Immature natural killer cell (primary cell): ENCODE results near the gene FAM20C. TPM values are rescaled to one million over a fixed set of nuclear protein-coding genes. Genes with fewer than 3 reads are reported as not detected.
A peak's percentile ranks its signal among the peaks of the same experiment; 100 is the strongest.

ENCODE experiments used
- DNase-seq, 3 donors: peaks; one replicate each; pipeline ENCODE4 v3.0.0; 2022; ENCODE audit warnings: mixed read lengths in 1 of 3
- H3K27ac Mint-ChIP-seq, 6 donors: one replicate each; pipeline ENCODE4 v1.8.0; 2020; ENCODE audit warnings: mixed read lengths in 6 of 6, mild to moderate bottlenecking in 5 of 6, inconsistent platforms in 4 of 6, moderate library complexity in 3 of 6
- H3K27me3 Mint-ChIP-seq, 3 donors: one replicate each; pipeline ENCODE4 v1.8.0; 2020 to 2021; ENCODE audit warnings: low read depth in 3 of 3, mild to moderate bottlenecking in 3 of 3, mixed read lengths in 3 of 3, moderate library complexity in 3 of 3, inconsistent platforms in 1 of 3
- H3K36me3 Mint-ChIP-seq, 3 donors: one replicate each; pipeline ENCODE4 v1.8.0; 2020; ENCODE audit warnings: mixed read lengths in 3 of 3, inconsistent platforms in 2 of 3, mild to moderate bottlenecking in 2 of 3
- H3K4me1 Mint-ChIP-seq, 2 donors: one replicate each; pipeline ENCODE4 v1.8.0; 2020; ENCODE audit warnings: inconsistent platforms in 2 of 2, mild to moderate bottlenecking in 2 of 2, mixed read lengths in 2 of 2, moderate library complexity in 1 of 2
- H3K4me3 Mint-ChIP-seq, 5 donors: one replicate each; pipeline ENCODE4 v1.8.0; 2020; ENCODE audit warnings: mild to moderate bottlenecking in 5 of 5, mixed read lengths in 5 of 5, inconsistent platforms in 3 of 5, moderate library complexity in 3 of 5
- H3K9me3 Mint-ChIP-seq, 6 donors: one replicate each; pipeline ENCODE4 v1.8.0; 2020; ENCODE audit warnings: mild to moderate bottlenecking in 6 of 6, mixed read lengths in 6 of 6, inconsistent platforms in 4 of 6, moderate library complexity in 3 of 6
- polyA plus RNA-seq, 3 donors: library from polyadenylated mRNA; unstranded; fragments of 300-500 nt; fragmentation: Illumina TruSeq; gene quantifications; one replicate each; pipeline ENCODE4 v1.2.3, GENCODE V29; 2021

Gene FAM20C
- polyA plus RNA-seq, 3 donors from 2014 or later: not detected

DNA sequence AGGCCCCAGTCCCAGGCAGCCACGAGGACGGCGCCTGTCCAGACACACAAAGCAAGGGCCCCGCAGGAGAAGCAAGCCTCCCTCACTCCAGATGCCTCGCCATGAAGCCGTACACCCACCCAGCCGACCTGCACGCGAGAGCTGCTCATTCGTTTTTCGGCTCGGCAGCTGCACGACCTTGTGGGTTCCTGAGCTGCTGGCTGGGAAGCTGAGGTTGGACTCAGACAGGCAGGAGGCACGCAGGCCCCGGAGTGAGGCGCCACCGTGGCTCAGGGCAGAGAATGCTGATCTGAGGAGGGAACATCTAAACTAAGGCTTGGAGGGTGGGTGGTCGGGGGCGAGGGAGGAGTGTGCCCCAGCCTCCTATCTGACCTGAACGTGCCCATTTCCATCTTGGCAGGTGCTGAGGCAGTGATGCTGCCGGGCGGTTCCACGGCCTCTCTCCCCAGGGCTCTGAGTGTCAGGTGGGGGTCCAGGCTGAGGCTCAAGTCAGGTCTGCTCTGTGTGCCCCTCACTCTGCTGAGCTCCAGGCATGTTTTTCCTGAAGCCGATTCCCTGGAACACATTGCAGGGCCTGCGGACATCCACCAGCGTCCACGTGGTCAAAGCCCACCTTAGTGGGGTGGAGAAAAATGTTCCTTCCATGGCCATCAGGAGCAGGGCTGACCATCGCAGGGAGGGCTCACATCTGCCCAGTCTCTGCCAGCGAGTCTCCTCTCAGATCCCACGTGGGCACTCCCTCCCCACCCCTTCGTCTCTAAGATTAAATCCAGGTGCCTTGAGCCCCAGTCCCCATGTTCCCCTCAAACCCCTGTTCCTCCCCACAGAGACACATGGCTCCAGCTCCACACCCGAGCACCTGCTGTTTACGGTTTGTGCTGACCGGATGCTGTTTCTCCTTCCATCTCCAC is 28.1 kb upstream of the FAM20C start:
- H3K27me3 Mint-ChIP-seq: peaks cover 1 to 3% (median 3%) of the 10 kb centered on the region in 3 donors
- no peaks in the 10 kb centered on the region for H3K9me3 Mint-ChIP-seq
- no peak overlapping the region for H3K4me3 Mint-ChIP-seq
- H3K4me1 Mint-ChIP-seq: no peaks in the 10 kb centered on the region
- no peak for DNase-seq
- H3K36me3 Mint-ChIP-seq: no peaks in the 10 kb centered on the region
- H3K27ac Mint-ChIP-seq: no peak overlapping the region

DNA sequence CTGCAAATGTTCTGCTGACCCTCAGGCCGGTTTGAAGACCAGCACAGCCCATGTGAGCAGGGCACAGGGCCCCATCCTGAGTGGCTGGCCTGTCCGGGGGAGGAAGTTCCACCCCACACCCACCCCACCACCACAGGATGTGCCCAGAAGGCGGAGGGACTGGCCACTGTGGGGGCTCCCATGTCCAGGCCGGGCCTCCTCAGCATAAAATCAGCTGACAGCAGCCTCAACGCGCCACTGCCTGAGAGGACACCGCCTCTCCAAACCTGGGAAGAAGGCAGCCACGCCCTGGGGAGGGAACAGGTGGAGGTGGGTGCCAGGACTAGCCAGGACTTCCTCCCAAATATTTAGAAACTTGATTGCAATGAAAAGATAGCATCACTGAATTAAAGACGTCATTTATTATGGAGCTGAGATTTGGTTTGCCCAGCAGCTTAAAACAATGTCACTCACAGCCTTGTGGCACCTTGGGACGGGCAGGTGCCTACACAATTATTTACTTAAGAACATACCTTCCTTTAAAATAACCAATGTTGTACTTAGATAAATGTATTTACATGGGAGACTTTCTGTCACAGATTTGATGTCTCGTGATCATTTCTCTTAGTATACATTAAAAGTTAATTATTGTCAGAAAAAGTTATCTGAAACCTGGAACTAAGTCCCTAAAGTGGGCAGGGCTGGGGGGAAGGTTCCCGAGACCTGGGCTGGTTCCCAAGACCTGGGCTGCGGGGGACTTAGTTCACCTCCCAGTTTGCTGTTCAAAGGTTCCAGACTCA is 27.3 kb upstream of the FAM20C start:
- Mint-ChIP-seq H3K9me3 (no peaks in the 10 kb centered on the region), H3K4me3 (no peak overlapping the region), H3K27me3 (peaks cover 3% of the 10 kb centered on the region in 3 donors), H3K4me1 (no peaks in the 10 kb centered on the region), H3K36me3 (no peaks in the 10 kb centered on the region), H3K27ac (no peak overlapping the region)
- no peak for DNase-seq

DNA sequence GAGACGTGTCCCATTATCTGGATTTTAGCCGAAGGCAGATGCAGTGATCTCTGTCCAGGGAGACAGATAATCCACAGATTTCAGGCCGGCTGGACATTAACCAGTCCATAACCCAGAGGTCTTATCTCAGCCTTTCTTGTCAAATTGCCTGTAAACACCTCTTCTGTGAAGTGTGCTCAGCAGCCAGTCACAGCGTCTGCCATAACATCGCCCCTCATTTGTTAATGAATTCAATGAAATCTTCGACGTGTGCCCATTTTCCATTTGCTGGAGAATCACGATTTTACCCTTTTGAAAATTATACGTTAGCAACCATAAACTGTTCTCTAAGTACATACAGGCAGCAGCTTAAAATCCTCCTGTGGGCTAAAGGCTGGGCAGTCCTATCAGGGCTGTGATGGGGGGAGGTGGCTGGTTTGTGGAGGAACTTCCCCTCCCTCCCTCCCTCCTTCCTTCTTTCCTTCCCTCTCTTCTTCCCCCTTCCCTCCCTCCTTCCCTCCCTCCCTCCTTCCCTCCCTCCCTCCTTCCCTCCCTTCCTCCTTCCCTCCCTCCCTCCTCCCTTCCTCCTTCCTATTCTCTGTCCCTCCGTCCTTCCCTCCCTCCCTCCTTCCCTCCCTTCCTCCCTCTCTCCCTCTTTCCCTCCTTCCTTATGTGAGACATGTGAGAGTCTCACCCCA is 26.6 kb upstream of the FAM20C start:
- Mint-ChIP-seq H3K27me3 (peaks cover 3% of the 10 kb centered on the region in 3 donors), H3K9me3 (no peaks in the 10 kb centered on the region), H3K4me1 (no peaks in the 10 kb centered on the region), H3K36me3 (no peaks in the 10 kb centered on the region), H3K27ac (no peak overlapping the region), H3K4me3 (no peak overlapping the region)
- DNase-seq: no peak

DNA sequence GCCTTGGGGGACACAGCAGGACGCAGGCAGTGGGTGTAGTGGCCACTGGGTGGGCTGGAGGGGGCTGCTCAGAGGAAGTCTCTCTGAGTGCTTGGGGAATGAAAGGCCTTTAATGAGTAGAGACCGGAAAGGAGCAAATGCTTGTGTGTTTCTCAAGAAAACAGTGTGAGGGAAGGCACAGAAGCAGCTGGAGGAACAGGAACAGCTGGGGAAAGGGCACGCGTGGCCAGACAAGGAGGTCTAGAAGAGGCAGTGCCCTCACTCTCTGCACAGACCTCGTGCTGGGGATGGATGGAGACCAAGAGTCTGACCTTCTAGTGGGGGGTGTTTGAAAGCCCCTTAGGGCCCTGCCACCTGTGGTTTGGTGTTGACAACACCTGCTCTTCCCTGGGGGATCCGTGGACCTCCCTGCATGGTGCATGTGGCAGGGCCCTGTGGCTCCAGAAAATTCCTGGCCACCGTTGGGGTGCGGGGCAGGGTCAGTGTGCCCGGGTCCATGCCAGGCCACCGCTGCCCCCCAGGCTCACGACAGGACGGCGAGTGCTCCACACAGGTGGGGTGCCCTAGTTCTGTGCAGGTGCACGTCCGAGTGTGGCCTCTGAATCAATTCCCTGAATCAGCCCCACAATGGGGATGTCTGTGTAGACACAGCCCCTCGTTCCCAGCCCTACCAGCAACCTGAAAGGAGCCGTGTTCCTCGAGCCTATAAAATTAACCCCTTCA is 25.9 kb upstream of the FAM20C start:
- H3K27ac Mint-ChIP-seq: no peak overlapping the region

DNA sequence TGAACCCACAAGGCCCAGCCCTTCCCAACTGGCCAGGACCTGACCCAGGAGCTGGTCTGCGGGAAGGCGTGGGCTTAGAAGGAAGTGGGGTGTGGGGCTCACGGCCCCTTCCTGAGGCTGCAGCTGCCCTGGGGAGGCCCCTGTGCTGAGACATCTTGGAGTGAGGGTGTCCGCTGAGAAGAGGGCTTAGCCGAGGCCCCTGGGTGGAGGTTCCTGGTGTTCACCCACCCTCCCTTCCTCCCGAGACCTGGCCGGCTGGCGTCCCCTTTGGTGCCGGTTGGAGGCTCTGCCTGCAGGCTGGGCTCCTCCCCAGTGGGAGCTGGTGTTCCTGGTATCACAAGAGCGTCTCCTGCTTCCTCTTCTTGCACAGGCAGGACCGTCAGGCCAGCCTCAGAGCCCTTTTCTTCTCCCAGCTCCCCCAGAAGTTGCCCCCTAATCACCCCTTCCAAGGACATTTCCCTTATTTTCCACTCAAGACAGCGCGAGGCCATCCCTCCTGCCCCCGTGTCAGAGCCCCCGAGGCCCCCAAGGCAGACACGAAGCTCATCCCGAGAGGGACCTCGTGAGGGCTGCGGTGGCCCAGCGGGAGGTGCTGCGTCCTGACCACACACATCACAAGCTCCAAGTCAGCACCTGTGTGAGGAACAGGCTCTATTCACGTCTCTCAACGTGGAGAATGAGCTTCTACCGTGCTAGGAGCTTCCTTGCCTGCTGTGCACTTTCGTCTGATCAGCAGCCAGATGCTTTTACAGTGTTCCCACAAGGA is 25.1 kb upstream of the FAM20C start:
- no peaks in the 10 kb centered on the region for H3K4me1 Mint-ChIP-seq
- no peaks in the 10 kb centered on the region for H3K9me3 Mint-ChIP-seq
- H3K27ac Mint-ChIP-seq: no peak overlapping the region
- H3K27me3 Mint-ChIP-seq: peaks cover 3% of the 10 kb centered on the region in 3 donors
- H3K36me3 Mint-ChIP-seq: no peaks in the 10 kb centered on the region
- H3K4me3 Mint-ChIP-seq: no peak overlapping the region
- DNase-seq: no peak

More for the DNA sequence above, 25.9 kb upstream of the FAM20C start:
- H3K27me3 Mint-ChIP-seq: peaks cover 3% of the 10 kb centered on the region in 3 donors
- DNase-seq: no peak
- H3K36me3 Mint-ChIP-seq: no peaks in the 10 kb centered on the region
- H3K9me3 Mint-ChIP-seq: no peaks in the 10 kb centered on the region
- H3K4me1 Mint-ChIP-seq: no peaks in the 10 kb centered on the region
- H3K4me3 Mint-ChIP-seq: no peak overlapping the region

DNA sequence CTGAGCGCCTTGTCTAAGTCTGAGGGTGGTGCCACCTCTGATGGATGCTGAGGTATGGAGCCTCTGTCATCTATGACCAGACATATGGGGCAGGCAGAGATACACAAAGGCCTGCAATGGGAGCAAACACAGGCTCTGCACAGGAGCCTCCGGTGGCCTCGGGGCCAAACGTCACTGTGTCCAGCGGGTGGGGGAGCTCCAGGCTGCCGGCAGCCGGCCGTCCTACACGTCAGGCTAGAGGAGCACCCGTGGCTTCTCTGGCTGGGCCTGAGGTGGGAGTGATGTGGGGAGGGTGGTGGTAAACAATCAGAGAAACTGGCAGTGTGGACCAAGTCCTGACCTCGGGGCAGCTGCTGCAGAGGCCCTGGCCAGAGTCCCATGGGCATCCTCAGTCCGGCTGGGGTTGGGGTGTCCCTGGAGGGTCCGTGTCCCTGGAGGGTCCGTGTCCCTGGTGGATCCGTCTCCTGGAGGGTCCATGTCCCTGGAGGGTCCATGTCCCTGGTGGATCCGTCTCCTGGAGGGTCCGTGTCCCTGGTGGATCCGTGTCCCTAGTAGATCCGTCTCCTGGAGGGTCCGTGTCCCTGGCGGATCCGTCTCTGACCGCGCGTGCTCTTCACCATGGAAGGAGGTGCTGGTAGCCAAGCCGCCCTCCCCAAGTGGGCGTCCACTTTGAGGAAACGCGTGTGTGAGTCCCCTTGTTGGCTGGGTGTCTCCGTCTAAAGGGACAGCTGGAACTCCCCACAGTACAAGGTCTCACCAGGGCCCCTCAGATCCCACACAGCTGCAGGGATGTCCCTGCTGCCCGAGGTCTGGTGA is 24.2 kb upstream of the FAM20C start:
- Mint-ChIP-seq H3K4me3 (no peak overlapping the region), H3K27ac (no peak overlapping the region), H3K4me1 (no peaks in the 10 kb centered on the region), H3K36me3 (no peaks in the 10 kb centered on the region), H3K27me3 (peaks cover 2 to 3% (median 2%) of the 10 kb centered on the region in 3 donors), H3K9me3 (no peaks in the 10 kb centered on the region)
- no peak for DNase-seq

DNA sequence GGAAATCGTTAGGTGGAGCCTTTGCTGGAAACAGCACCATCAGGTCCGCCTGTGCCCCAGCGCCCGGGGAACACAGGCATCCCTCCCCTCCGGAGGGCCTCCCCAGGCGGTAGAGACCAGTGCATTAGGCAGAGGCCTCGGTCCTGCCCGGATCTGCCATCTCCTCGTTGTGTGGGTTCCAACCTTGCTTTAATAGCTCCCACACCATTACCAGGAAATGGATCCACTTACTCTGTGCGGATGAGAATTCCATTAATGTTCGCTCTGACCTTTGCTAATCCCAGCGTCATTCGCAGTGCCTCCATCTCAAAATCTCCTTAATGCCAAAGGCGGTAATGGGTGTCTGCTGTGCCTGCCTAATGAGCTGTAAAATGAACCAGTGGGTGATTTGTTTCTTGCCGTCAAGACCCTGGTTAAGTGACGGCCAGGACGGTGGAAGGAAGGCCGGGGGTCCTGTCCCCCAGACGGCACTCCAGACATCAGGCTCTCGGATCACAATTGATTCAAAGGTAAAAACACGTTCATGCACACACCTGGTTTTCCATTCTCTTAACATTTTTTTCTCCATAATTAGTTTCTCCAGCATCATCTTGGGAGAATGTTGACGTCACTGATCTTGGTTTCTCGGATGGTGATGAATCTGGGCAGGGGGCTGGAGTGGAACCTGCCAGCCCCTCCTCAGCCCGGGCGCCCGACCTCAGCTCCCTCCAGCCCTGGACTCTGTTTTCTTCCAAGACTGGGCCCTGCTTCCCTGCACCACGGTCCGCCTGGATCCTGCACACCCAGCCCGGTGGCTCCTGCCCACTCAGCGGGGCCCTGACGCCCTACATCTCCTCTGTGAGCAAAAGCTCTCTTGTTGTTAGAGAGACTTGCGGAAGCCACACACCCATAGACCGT is 22.8 kb upstream of the FAM20C start:
- Mint-ChIP-seq H3K27me3 (peaks cover 2 to 3% (median 2%) of the 10 kb centered on the region in 3 donors), H3K4me3 (no peak overlapping the region), H3K27ac (peak overlapping the region in 1 of 6 donors; percentile 50), H3K9me3 (no peaks in the 10 kb centered on the region), H3K36me3 (no peaks in the 10 kb centered on the region), H3K4me1 (no peaks in the 10 kb centered on the region)
- no peak for DNase-seq

DNA sequence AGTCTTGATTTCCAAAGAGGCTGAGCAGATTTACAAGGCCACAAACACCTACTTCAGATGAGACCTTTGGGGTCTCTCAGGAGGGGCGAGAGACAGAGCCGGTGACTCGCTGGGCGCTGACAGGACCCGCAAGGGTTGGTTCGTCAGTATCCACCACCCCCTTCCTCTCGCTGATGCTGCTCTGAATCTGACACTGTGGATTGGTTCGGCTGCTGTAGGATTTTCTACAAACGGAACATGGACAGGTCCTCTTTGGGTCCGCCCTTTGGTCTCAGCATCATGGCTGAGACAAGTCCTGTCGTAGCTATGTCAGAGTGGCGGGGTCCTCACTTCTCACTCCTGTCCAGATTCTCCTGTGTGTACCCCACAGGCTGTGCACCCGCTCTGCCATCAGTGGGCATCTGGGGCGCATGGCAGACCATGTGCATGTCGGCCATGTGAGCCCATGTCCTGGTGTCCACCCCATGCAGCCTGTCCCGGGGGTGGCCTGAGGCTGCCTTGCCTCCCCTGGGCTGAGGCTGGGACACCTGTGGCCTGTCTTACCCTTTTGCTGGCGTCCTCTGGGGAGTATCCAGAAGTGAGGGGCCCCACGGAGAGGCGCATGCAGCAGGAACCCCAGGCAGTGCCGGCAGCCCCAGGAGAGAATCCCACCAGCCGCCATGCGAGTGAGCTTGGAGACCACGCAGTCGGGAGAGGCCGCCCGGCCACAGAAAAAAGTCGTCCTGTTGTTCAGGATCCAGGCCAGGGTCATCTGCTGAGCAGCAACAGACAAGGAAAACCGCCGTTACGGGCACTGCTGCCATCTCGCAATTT is 21.6 kb upstream of the FAM20C start:
- Mint-ChIP-seq H3K27ac (no peak overlapping the region), H3K36me3 (no peaks in the 10 kb centered on the region), H3K4me3 (no peak overlapping the region), H3K27me3 (peaks cover 0 to 3% (median 2%) of the 10 kb centered on the region in 3 donors), H3K9me3 (no peaks in the 10 kb centered on the region), H3K4me1 (no peaks in the 10 kb centered on the region)
- no peak for DNase-seq

DNA sequence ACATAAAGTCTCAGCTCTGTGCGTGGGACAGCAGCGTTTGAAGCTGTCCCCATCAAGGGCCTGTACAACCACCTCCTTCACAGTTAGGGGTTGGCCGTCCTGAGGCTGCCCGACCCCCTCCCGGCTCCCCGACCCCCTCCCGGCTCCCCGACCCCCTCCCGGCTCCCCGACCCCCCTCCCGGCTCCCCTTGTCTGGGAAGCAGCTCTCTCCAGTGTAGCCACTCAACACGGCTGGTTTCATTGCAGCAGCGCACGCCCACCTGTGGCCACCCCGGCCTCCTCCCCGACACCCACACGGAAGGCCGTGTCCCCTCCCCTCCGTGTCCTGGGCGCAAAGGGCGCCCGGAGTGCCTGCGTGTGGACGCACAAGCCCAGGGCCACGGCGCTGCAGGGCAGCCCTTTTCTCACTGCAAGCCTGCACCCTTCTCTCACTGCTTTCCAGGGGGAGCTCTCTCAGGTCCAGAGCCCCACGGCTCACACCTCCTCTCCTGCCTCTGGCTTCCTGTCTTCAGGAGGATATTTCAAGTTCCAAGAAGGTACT is 20.9 kb upstream of the FAM20C start:
- no peak overlapping the region for H3K27ac Mint-ChIP-seq
- no peaks in the 10 kb centered on the region for H3K36me3 Mint-ChIP-seq
- no peaks in the 10 kb centered on the region for H3K4me1 Mint-ChIP-seq
- H3K4me3 Mint-ChIP-seq: no peak overlapping the region
- no peaks in the 10 kb centered on the region for H3K9me3 Mint-ChIP-seq
- peaks cover 0 to 3% (median 2%) of the 10 kb centered on the region in 3 donors for H3K27me3 Mint-ChIP-seq
- no peak for DNase-seq

DNA sequence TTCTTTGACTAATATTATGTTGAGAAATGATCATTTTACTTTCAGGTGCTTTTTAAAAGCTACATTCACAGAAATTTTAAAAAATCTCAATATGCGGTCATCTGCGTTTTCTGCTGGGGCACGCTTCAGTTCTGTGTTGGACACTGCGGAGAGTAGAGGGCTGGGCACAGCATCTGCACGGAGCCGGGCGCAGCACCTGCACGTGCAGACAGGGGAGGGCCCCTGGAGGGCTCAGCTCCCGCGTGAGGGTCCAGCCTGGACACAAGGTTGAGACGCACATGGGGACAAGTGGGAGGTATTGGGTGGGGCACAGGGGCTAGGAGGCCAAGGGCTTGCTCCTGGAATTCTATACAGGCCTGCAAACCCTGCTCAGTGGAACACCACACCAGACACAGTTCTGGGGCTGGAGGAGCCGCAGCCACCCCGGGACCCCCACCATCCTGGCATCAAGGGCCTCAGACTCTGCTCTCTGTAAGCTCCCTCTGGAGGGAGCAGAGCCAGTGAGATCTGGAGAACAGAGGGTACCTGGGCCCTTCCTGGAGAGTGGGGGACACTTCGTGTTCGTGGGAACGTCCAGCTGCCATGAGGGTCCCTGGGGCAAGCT is 20.4 kb upstream of the FAM20C start:
- no peaks in the 10 kb centered on the region for H3K9me3 Mint-ChIP-seq
- peaks cover 0 to 3% (median 2%) of the 10 kb centered on the region in 3 donors for H3K27me3 Mint-ChIP-seq
- no peak overlapping the region for H3K27ac Mint-ChIP-seq
- H3K4me3 Mint-ChIP-seq: no peak overlapping the region
- no peaks in the 10 kb centered on the region for H3K36me3 Mint-ChIP-seq
- no peak for DNase-seq
- no peaks in the 10 kb centered on the region for H3K4me1 Mint-ChIP-seq
